AG10803 (cell line): Measurements from ENCODE around the gene IKZF1.

Experiments
- DNase-seq: peaks from one replicate; pipeline ENCODE4 v3.0.0; 2010; ENCODE audit warnings: low read depth
- H3K4me3 ChIP-seq: 2 replicates; pipeline ENCODE4 v1.5.1; 2011; ENCODE audit warnings: mild to moderate bottlenecking, low read length, control low read depth
- TF ChIP-seq, protein P1 (sequence below): conservative IDR thresholded peaks from 2 replicates; pipeline ENCODE4 v1.5.1; 2011; ENCODE audit warnings: mild to moderate bottlenecking, low read length, control low read depth, inconsistent platforms

The IKZF1 gene

DNA sequence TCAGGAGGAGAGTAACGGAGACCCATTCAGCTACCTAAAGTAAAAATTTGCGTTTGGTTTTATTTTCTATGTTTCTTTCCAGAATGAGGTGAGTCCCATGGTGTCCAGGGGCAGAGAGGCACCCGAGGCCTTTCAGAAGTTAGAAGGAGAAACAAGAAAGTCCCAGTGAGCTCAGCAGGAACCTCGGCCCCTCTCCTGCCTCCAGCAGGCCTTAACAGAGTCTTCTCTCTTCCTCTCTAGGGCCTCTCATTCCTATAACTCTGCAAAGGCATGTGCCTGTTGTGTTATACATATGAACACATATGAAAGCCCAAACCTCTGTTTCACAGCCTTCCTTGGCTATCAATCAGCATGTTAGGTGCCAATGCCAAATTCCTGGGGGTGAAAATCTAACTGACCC lies 20.8 kb upstream of the IKZF1 start:
- H3K4me3 ChIP-seq = no peak overlapping the region
- no peak for DNase-seq
- TF ChIP-seq, protein P1, sequence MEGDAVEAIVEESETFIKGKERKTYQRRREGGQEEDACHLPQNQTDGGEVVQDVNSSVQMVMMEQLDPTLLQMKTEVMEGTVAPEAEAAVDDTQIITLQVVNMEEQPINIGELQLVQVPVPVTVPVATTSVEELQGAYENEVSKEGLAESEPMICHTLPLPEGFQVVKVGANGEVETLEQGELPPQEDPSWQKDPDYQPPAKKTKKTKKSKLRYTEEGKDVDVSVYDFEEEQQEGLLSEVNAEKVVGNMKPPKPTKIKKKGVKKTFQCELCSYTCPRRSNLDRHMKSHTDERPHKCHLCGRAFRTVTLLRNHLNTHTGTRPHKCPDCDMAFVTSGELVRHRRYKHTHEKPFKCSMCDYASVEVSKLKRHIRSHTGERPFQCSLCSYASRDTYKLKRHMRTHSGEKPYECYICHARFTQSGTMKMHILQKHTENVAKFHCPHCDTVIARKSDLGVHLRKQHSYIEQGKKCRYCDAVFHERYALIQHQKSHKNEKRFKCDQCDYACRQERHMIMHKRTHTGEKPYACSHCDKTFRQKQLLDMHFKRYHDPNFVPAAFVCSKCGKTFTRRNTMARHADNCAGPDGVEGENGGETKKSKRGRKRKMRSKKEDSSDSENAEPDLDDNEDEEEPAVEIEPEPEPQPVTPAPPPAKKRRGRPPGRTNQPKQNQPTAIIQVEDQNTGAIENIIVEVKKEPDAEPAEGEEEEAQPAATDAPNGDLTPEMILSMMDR = no peak

DNA sequence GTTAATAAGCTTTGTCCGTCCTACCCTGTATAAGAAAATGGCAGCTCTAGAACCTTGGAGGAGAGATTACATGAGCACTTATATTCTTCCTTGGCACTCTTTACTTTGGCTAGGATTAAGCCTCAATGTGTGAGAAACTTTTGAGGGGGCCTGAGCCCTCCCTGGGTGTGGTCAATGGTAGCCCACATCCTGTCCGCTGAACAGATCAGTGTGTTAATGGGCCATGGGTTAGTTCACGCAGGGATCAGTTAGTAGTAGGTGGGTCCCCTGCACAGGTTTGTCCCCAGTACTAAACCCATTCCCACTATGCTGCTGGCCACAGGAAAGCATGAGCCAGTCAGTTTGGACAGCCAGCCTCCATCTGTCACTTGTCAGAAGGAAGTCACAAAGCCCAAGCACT lies 20.2 kb upstream of the IKZF1 start:
- H3K4me3 ChIP-seq = no peak overlapping the region
- DNase-seq = no peak
- TF ChIP-seq, protein P1 = no peak

GRCh38 chr7:50285269-50285668 lies 19.2 kb upstream of the IKZF1 start:
- TF ChIP-seq, protein P1 = no peak
- DNase-seq = no peak
- H3K4me3 ChIP-seq = no peak overlapping the region

- no peak overlapping the region for H3K4me3 ChIP-seq
- TF ChIP-seq, protein P1 = no peak
- DNase-seq = no peak
These were observed 17.4 kb upstream of the IKZF1 start for GRCh38 chr7:50287129-50287528.

GRCh38 chr7:50292165-50292757 lies 12.3 kb upstream of the IKZF1 start:
- no peak overlapping the region for H3K4me3 ChIP-seq
- TF ChIP-seq, protein P1 = no peak
- no peak for DNase-seq

- TF ChIP-seq, protein P1 = no peak
- no peak overlapping the region for H3K4me3 ChIP-seq
- DNase-seq = no peak
These were observed 11.8 kb upstream of the IKZF1 start for GRCh38 chr7:50292763-50293162.

DNA sequence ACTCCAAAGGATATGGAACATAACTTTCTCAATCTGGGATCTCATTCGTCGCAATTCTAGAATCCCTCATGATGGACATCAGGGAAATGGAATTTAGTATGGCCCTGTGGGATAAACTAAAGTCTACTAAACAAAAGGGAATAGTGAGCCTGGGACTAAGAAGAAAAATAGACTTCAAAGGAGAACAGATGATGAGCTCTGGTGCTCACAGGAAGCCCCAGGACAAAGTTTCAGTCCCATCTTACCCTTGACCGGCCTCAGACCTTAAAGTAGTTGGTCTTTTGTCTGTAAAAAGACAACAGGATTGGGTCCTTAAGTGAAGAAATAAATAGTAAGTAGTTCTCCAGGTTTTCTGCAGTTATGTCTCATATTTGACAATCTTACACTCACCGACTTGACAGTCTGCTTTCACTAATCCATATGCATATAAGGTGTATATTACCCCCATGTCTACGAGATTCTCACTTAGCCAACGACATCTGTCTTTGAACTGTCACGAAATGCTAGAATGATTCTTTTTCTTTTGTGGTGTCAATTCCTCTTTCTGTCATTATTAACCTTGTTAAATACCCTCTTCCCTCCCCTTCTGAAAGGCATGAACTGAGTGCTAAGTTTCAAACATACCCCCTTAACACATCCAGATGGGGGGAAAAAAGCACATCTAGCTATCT lies 10.9 kb upstream of the IKZF1 start:
- H3K4me3 ChIP-seq = no peak overlapping the region
- TF ChIP-seq, protein P1 = no peak
- no peak for DNase-seq
